ENCODE results near the gene CIC. TPM values are rescaled to one million over a fixed set of nuclear protein-coding genes. Genes with fewer than 3 reads are reported as not detected.
A peak's percentile ranks its signal among the peaks of the same experiment; 100 is the strongest.

Gene CIC
- total and polyA plus RNA-seq, 2 of the 13 experiments (the other 11 are each of a cell fraction or from before 2014, with no cell fraction given): 5.9 to 8.0 TPM

DNA sequence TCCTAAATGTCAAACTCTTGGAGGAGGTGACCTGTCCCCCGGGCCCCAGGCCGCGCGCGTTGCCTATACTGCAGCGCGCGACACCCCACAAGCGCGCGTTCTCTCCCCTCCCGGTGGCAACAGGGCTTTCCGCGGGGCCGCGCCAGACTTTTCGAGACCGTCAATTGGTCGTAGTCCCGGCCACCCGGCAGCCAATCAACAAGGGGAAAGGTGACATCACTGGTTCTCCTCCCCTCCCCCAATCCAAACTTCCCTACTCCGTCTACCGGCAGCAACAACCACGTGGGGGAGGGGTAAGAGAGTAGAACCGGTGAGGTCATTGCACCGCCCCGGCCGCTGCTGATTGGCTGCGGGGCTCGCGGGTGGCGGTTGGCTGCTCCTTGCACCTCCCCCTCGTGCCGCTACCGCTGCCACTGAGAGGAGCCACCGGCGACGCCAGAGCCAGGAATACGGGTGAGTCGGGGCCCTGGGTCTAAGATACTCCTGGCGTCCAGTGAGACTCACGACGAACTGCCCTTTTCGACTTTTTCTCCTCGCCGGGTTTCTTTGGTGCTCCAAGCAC, 829 bp upstream of the CIC start (continued):
- TF ChIP-seq, protein P1, sequence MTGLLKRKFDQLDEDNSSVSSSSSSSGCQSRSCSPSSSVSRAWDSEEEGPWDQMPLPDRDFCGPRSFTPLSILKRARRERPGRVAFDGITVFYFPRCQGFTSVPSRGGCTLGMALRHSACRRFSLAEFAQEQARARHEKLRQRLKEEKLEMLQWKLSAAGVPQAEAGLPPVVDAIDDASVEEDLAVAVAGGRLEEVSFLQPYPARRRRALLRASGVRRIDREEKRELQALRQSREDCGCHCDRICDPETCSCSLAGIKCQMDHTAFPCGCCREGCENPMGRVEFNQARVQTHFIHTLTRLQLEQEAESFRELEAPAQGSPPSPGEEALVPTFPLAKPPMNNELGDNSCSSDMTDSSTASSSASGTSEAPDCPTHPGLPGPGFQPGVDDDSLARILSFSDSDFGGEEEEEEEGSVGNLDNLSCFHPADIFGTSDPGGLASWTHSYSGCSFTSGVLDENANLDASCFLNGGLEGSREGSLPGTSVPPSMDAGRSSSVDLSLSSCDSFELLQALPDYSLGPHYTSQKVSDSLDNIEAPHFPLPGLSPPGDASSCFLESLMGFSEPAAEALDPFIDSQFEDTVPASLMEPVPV (CRISPR knock-in tag; IDR thresholded peaks at IDR 0.05): no peak
- TF ChIP-seq PRMT3 (CRISPR knock-in tag; IDR thresholded peaks at IDR 0.05; ENCODE audit: borderline replicate concordance, low read depth) (no peak), MTF1 (CRISPR knock-in tag; IDR thresholded peaks at IDR 0.05) (no peak), SIX1 (CRISPR knock-in tag; IDR thresholded peaks at IDR 0.05; ENCODE audit: borderline replicate concordance) (no peak), HOXA3 (CRISPR knock-in tag; IDR thresholded peaks at IDR 0.05) (peak; percentile 78; the same call in 1 of the 2 replicates), TAF15 (IDR thresholded peaks at IDR 0.05; ENCODE audit: low read depth, low read length, poor library complexity, severe bottlenecking) (no peak), GABPA (IDR thresholded peaks at IDR 0.05; ENCODE audit: low read depth, low read length) (no peak), GABPA (CRISPR knock-in tag; IDR thresholded peaks at IDR 0.05; ENCODE audit: low read depth) (no peak), ZNF777 (CRISPR knock-in tag; IDR thresholded peaks at IDR 0.05) (no peak), BRD4 (CRISPR knock-in tag; IDR thresholded peaks at IDR 0.05) (no peak), RARG (CRISPR knock-in tag; IDR thresholded peaks at IDR 0.05; ENCODE audit: low read depth) (no peak), SIN3B (IDR thresholded peaks at IDR 0.05; ENCODE audit: low read length) (peak; percentile 45), CHD4 (IDR thresholded peaks at IDR 0.05; ENCODE audit: borderline replicate concordance, low read length) (peak; percentile 33; the same call in 1 of the 2 replicates), HMG20B (CRISPR knock-in tag; conservative IDR thresholded peaks at IDR 0.05) (0 out of 2 replicates have a peak, but pooled peaks have one; percentile 26), YY1 (IDR thresholded peaks at IDR 0.05; ENCODE audit: insufficient read depth, insufficient replicate concordance, low read depth, low read length) (peak; percentile 48), KDM2A (CRISPR knock-in tag; IDR thresholded peaks at IDR 0.05; ENCODE audit: borderline replicate concordance, low read depth) (peak; percentile 62)
- TF ChIP-seq, protein P2, sequence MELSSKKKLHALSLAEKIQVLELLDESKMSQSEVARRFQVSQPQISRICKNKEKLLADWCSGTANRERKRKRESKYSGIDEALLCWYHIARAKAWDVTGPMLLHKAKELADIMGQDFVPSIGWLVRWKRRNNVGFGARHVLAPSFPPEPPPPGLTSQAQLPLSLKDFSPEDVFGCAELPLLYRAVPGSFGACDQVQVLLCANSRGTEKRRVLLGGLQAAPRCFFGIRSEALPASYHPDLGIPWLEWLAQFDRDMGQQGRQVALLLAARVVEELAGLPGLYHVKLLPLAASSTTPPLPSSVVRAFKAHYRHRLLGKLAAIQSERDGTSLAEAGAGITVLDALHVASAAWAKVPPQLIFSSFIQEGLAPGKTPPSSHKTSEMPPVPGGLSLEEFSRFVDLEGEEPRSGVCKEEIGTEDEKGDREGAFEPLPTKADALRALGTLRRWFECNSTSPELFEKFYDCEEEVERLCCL (CRISPR knock-in tag; IDR thresholded peaks at IDR 0.05; ENCODE audit: borderline replicate concordance): no peak; the same call in 1 of the 2 replicates
- TF ChIP-seq, protein P3, sequence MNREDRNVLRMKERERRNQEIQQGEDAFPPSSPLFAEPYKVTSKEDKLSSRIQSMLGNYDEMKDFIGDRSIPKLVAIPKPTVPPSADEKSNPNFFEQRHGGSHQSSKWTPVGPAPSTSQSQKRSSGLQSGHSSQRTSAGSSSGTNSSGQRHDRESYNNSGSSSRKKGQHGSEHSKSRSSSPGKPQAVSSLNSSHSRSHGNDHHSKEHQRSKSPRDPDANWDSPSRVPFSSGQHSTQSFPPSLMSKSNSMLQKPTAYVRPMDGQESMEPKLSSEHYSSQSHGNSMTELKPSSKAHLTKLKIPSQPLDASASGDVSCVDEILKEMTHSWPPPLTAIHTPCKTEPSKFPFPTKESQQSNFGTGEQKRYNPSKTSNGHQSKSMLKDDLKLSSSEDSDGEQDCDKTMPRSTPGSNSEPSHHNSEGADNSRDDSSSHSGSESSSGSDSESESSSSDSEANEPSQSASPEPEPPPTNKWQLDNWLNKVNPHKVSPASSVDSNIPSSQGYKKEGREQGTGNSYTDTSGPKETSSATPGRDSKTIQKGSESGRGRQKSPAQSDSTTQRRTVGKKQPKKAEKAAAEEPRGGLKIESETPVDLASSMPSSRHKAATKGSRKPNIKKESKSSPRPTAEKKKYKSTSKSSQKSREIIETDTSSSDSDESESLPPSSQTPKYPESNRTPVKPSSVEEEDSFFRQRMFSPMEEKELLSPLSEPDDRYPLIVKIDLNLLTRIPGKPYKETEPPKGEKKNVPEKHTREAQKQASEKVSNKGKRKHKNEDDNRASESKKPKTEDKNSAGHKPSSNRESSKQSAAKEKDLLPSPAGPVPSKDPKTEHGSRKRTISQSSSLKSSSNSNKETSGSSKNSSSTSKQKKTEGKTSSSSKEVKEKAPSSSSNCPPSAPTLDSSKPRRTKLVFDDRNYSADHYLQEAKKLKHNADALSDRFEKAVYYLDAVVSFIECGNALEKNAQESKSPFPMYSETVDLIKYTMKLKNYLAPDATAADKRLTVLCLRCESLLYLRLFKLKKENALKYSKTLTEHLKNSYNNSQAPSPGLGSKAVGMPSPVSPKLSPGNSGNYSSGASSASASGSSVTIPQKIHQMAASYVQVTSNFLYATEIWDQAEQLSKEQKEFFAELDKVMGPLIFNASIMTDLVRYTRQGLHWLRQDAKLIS (CRISPR knock-in tag; IDR thresholded peaks at IDR 0.05): no peak
- TF ChIP-seq, protein P4, sequence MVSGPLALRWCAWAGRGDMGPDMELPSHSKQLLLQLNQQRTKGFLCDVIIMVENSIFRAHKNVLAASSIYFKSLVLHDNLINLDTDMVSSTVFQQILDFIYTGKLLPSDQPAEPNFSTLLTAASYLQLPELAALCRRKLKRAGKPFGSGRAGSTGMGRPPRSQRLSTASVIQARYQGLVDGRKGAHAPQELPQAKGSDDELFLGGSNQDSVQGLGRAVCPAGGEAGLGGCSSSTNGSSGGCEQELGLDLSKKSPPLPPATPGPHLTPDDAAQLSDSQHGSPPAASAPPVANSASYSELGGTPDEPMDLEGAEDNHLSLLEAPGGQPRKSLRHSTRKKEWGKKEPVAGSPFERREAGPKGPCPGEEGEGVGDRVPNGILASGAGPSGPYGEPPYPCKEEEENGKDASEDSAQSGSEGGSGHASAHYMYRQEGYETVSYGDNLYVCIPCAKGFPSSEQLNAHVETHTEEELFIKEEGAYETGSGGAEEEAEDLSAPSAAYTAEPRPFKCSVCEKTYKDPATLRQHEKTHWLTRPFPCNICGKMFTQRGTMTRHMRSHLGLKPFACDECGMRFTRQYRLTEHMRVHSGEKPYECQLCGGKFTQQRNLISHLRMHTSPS (CRISPR knock-in tag; IDR thresholded peaks at IDR 0.05; ENCODE audit: low read depth): peak; percentile 32; the same call in 1 of the 2 replicates
- TF ChIP-seq, protein P5, sequence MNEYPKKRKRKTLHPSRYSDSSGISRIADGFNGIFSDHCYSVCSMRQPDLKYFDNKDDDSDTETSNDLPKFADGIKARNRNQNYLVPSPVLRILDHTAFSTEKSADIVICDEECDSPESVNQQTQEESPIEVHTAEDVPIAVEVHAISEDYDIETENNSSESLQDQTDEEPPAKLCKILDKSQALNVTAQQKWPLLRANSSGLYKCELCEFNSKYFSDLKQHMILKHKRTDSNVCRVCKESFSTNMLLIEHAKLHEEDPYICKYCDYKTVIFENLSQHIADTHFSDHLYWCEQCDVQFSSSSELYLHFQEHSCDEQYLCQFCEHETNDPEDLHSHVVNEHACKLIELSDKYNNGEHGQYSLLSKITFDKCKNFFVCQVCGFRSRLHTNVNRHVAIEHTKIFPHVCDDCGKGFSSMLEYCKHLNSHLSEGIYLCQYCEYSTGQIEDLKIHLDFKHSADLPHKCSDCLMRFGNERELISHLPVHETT (CRISPR knock-in tag; conservative IDR thresholded peaks at IDR 0.05): peak; percentile 67; the same call in 1 of the 2 replicates
